ENCODE results near the gene PANK4.

DNA sequence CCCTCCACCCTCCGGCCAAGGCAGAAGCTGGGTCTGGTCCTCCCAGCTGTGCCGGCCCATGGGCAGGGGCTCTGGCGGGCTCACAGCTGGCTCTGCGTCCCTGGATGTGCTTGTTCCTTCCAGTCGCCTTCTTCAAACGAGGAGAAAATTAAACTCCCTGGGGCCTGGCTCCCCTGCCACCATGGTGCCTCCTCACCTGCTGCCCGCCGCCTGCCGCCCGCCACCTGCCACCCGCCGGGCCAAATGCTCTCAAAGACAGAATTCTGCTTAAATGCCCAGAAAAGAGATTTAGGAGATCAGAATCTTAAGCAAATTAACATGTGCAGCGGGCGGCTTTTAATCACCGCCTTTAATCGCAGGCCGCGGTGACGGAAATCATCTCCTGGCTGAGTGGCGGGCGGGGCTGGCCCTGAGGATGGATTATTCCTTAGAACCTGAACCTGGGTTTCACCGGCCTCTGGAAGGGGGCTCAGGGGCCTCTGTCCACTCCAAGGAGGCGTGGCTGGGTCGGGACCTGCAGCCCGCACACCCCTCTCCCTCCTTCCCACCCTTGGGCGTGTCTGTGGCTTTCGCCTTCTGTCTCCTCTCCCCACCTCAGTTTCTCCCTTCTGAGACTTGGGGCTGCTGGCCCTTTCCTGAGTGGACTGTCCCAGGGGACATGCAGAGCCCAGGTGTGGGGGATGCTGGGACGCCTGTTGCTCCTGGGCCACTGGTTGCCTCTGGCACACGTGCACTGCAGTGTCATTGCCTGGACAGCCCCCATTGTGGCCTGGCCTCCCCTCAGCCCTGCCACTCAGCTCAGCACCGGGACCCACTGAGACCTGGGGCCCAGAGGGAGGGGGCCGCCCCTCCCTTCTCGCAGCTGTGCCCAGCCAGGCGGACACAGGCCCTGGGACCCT lies 60.8 kb downstream of the PANK4 start:
- no peak for TF ChIP-seq POLR2A (IDR thresholded peaks at IDR 0.05; ENCODE audit: control extremely low read depth in 1 of 2, low read depth in 2 of 2, low read length in 2 of 2)
- TF ChIP-seq, protein P1, sequence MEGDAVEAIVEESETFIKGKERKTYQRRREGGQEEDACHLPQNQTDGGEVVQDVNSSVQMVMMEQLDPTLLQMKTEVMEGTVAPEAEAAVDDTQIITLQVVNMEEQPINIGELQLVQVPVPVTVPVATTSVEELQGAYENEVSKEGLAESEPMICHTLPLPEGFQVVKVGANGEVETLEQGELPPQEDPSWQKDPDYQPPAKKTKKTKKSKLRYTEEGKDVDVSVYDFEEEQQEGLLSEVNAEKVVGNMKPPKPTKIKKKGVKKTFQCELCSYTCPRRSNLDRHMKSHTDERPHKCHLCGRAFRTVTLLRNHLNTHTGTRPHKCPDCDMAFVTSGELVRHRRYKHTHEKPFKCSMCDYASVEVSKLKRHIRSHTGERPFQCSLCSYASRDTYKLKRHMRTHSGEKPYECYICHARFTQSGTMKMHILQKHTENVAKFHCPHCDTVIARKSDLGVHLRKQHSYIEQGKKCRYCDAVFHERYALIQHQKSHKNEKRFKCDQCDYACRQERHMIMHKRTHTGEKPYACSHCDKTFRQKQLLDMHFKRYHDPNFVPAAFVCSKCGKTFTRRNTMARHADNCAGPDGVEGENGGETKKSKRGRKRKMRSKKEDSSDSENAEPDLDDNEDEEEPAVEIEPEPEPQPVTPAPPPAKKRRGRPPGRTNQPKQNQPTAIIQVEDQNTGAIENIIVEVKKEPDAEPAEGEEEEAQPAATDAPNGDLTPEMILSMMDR (IDR thresholded peaks at IDR 0.05; ENCODE audit: control extremely low read depth in 1 of 3, insufficient read depth in 1 of 3, low read depth in 1 of 3, low read length in 3 of 3), result no peak
- TF ChIP-seq KDM5A (IDR thresholded peaks at IDR 0.05; ENCODE audit: low read length), result no peak
- TF ChIP-seq, protein P2, sequence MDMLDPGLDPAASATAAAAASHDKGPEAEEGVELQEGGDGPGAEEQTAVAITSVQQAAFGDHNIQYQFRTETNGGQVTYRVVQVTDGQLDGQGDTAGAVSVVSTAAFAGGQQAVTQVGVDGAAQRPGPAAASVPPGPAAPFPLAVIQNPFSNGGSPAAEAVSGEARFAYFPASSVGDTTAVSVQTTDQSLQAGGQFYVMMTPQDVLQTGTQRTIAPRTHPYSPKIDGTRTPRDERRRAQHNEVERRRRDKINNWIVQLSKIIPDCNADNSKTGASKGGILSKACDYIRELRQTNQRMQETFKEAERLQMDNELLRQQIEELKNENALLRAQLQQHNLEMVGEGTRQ (IDR thresholded peaks at IDR 0.05; ENCODE audit: low read length), result no peak

Data from H1 (cell line).